Superior temporal gyrus (tissue), 1 donor: ENCODE data around the gene NUBPL.
"Not testable (repeated sequence)": the region's sequence is repeated elsewhere in the genome, so short reads cannot be mapped to it uniquely, and the experiment has no call there.

Source experiments
- DNase-seq: peaks from one replicate; pipeline ENCODE4 v3.0.0-alpha.2; 2016; ENCODE audit errors: extremely low spot score

Gene NUBPL

GRCh38 chr14:31672709-31673108 is 111.5 kb downstream of the NUBPL start:
- DNase-seq, result no peak

GRCh38 chr14:31677052-31677451 is 115.8 kb downstream of the NUBPL start:
- no peak for DNase-seq

- DNase-seq, result no peak
Observed at GRCh38 chr14:31677630-31678029, 116.4 kb downstream of the NUBPL start.

GRCh38 chr14:31678421-31679249 is 117.4 kb downstream of the NUBPL start:
- no peak for DNase-seq

GRCh38 chr14:31682768-31683167 is 121.6 kb downstream of the NUBPL start:
- DNase-seq, result no peak

- no peak for DNase-seq
Observed at GRCh38 chr14:31687726-31688125, 126.5 kb downstream of the NUBPL start.

- DNase-seq, result no peak
Observed at GRCh38 chr14:31690056-31690455, 128.9 kb downstream of the NUBPL start.

- peak; percentile 42 for DNase-seq
Observed at GRCh38 chr14:31692376-31692781, 131.2 kb downstream of the NUBPL start.

- no peak for DNase-seq
Observed at GRCh38 chr14:31696378-31696777, 135.2 kb downstream of the NUBPL start.

- no peak for DNase-seq
Observed at GRCh38 chr14:31699809-31700208, 138.6 kb downstream of the NUBPL start.

- no peak for DNase-seq
Observed at GRCh38 chr14:31700282-31701074, 139.3 kb downstream of the NUBPL start.

GRCh38 chr14:31702130-31702529 is 140.9 kb downstream of the NUBPL start:
- DNase-seq, result no peak

- no peak for DNase-seq
Observed at GRCh38 chr14:31703056-31703455, 141.9 kb downstream of the NUBPL start.

GRCh38 chr14:31705731-31706130 is 144.5 kb downstream of the NUBPL start:
- DNase-seq, result no peak

GRCh38 chr14:31708661-31709060 is 147.5 kb downstream of the NUBPL start:
- not testable (repeated sequence) for DNase-seq

GRCh38 chr14:31712244-31713127 is 151.3 kb downstream of the NUBPL start:
- no peak for DNase-seq

- no peak for DNase-seq
Observed at GRCh38 chr14:31716208-31716607, 155.0 kb downstream of the NUBPL start.

GRCh38 chr14:31717294-31718085 is 156.3 kb downstream of the NUBPL start:
- DNase-seq, result peak; percentile 55

- peak; percentile 19 for DNase-seq
Observed at GRCh38 chr14:31718585-31718984, 157.4 kb downstream of the NUBPL start.

GRCh38 chr14:31718985-31719384 is 157.8 kb downstream of the NUBPL start:
- DNase-seq, result no peak

GRCh38 chr14:31726337-31726736 is 165.1 kb downstream of the NUBPL start:
- DNase-seq, result no peak
